Left ventricle myocardium inferior (tissue), 1 donor: Measurements from ENCODE around the gene TFAP2B. TPM values are rescaled to one million over a fixed set of nuclear protein-coding genes. Genes with fewer than 3 reads are reported as not detected.

Source experiments
- DNase-seq: peaks from one replicate; pipeline ENCODE4 v3.0.0-alpha.2; 2020
- H3K27ac ChIP-seq: fragments of 200-600 bp; replicated peaks from 2 replicates; pipeline ENCODE4 v1.8.0; 2021
- H3K27me3 ChIP-seq: fragments of 200-600 bp; 2 replicates; pipeline ENCODE4 v1.8.0; 2021; ENCODE audit warnings: low read depth
- H3K36me3 ChIP-seq: fragments of 200-600 bp; 2 replicates; pipeline ENCODE4 v1.8.0; 2021
- H3K4me1 ChIP-seq: fragments of 200-600 bp; 2 replicates; pipeline ENCODE4 v1.8.0; 2021
- H3K4me3 ChIP-seq: fragments of 200-600 bp; 2 replicates; pipeline ENCODE4 v1.8.0; 2021; ENCODE audit warnings: mild to moderate bottlenecking, moderate library complexity
- H3K9me3 ChIP-seq: fragments of 200-600 bp; replicated peaks from 2 replicates; pipeline ENCODE4 v1.8.0; 2021
- CTCF ChIP-seq: fragments of 200-600 bp; IDR thresholded peaks from 2 replicates; pipeline ENCODE4 v1.8.0; 2021; ENCODE audit warnings: antibody characterized with exemption, mild to moderate bottlenecking, borderline replicate concordance
- intact Hi-C: fragments of 100-400 bp; cut with micrococcal nuclease; formaldehyde crosslinking; loops from one replicate; pipeline ENCODE4 v1.11.0; 2022
- total RNA-seq: library from RNA; stranded (reverse); fragmentation: NEBNext Ultra II Directional; extraction: Animal tissue kit (Norgen Biotek cat#: 25700); gene quantifications from one replicate; pipeline ENCODE4 v1.2.1, GENCODE V29; 2021
- donor health status: DM: no; HTN: yes; CAD: no; lungs with severe emphysema.

Gene TFAP2B
- total RNA-seq, 1 donor from 2014 or later = not detected

GRCh38 chr6:50890579-50890978 lies 71.9 kb downstream of the TFAP2B start:
- Histone ChIP-seq H3K36me3 (no peaks in the 10 kb centered on the region), H3K27me3 (peaks cover 4% of the 10 kb centered on the region), H3K9me3 (peaks cover 9% of the 10 kb centered on the region), H3K27ac (no peak overlapping the region), H3K4me3 (no peak overlapping the region), H3K4me1 (no peaks in the 10 kb centered on the region)
- no peak for DNase-seq
- TF ChIP-seq CTCF = no peak
- intact Hi-C loops = no loop called here

- no peak for TF ChIP-seq CTCF
- Histone ChIP-seq H3K4me1 (no peaks in the 10 kb centered on the region), H3K27me3 (no peaks in the 10 kb centered on the region), H3K36me3 (no peaks in the 10 kb centered on the region), H3K4me3 (no peak overlapping the region), H3K9me3 (peaks cover 15% of the 10 kb centered on the region), H3K27ac (no peak overlapping the region)
- no peak for DNase-seq
- intact Hi-C loops = no loop called here
Observed at GRCh38 chr6:50891290-50891689, 72.6 kb downstream of the TFAP2B start.

Other genes with a start within 250 kb of the TFAP2B start
- not detected for gene TFAP2D, start 105.3 kb upstream of the TFAP2B start, total RNA-seq